ENCODE data around the gene TNXB. TPM values are rescaled to one million over a fixed set of nuclear protein-coding genes. Genes with fewer than 3 reads are reported as not detected.

The TNXB gene
- total and polyA plus RNA-seq, 2 of the 4 experiments (the other 2 are of a cell fraction), result 0.05 TPM; not detected in 1

DNA sequence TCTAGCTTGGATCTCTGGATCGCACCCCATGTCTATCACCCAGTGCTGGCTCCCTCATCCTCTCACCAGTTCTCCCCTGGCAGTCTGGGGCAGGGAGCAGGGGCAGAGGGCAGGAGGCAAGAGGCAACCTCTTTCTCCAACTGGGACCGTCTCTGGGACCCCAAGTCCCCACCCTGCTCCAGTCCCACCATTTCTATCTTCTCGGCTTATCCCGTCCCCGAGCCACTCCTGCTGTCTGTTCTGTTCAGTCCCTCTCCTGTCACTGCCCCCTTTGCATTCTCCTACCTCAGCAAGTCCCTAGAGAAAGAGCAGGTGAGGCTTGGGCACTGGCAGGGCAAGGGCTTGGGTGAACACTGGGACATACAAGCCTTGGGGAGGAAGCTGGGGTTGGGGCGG is 625 bp upstream of the TNXB start:
- H3K36me3 ChIP-seq (ENCODE audit: control insufficient read depth, insufficient read depth, low read length), result peaks cover 3% of the 10 kb centered on the region; the same call in 1 of the 2 replicates
- intact Hi-C loops (cut with micrococcal nuclease), result loop anchor here (5.0 kb wide), 1 partner anchor 152 kb away; the partner anchor contains the start of genes NELFE and SKIC2
- no TSS peak for BruUV-seq (replicated peaks)

More for the DNA sequence above, 625 bp upstream of the TNXB start:
- no peak overlapping the region for H4K91ac ChIP-seq (ENCODE audit: insufficient read depth, low read depth, low read length)
- no peak overlapping the region for H3K4me2 ChIP-seq (ENCODE audit: low read depth, low read length)
- peaks cover 36% of the 10 kb centered on the region for H3K4me1 ChIP-seq (ENCODE audit: control insufficient read depth, insufficient read depth, low read length)
- in situ Hi-C loops (cut with MboI; ENCODE audit: low sequenced_read_pairs) (loop anchor here (10.0 kb wide), 1 partner anchor 135 kb away; the partner anchor contains the start of gene DXO), dilution Hi-C loops (cut with HindIII; ENCODE audit: low sequenced_read_pairs, unreplicated experiment) (no loop called here)
- TF ChIP-seq RAD21 (IDR thresholded peaks at IDR 0.05; ENCODE audit: low read length), result no peak
- no peak for TF ChIP-seq CEBPB (IDR thresholded peaks at IDR 0.05; ENCODE audit: low read depth, low read length)
- TF ChIP-seq RFX5 (IDR thresholded peaks at IDR 0.05; ENCODE audit: low read depth, low read length), result no peak
- no peak for TF ChIP-seq MAFK (IDR thresholded peaks at IDR 0.05; ENCODE audit: low read depth, low read length)
- H4K5ac ChIP-seq (ENCODE audit: low read depth, low read length), result no peak overlapping the region
- POLR2A ChIA-PET (ENCODE audit: unreplicated experiment), result interaction anchor here (0.6 kb wide), 1 partner anchor 126 kb away, joined by 4 read pairs; no protein-coding TSS in a partner anchor
- peaks cover 12% of the 10 kb centered on the region for H3K9me1 ChIP-seq (ENCODE audit: insufficient read depth, low read length)
- no peak overlapping the region for H2BK15ac ChIP-seq (ENCODE audit: low read depth, low read length)
- H2AFZ ChIP-seq (replicated peaks; ENCODE audit: low read length, poor library complexity), result no peak overlapping the region
- H2BK20ac ChIP-seq (ENCODE audit: low read depth, low read length), result no peak overlapping the region
- H3K27me3 ChIP-seq (ENCODE audit: control insufficient read depth, insufficient read depth, low read length), result peaks cover 27% of the 10 kb centered on the region
- H4K20me1 ChIP-seq (ENCODE audit: insufficient read depth, low read length), result peaks cover 4% of the 10 kb centered on the region; the same call in 1 of the 2 replicates
- H2BK5ac ChIP-seq (ENCODE audit: low read depth, low read length, poor library complexity, severe bottlenecking), result no peak overlapping the region
- no peak overlapping the region for H4K8ac ChIP-seq (ENCODE audit: low read depth in 2 of 2, low read length in 2 of 2)
- whole genome bisulfite sequencing, 2 experiments (ENCODE audit: extremely low coverage in 2 of 2, insufficient read length in 1 of 2), result 60% methylated on average over 1 of the region's 6 CpGs; no CpG with 5 or more reads in 1 of the 2 experiments
- no peak overlapping the region for H3K56ac ChIP-seq (ENCODE audit: extremely low read depth, insufficient read depth, low read length)
- H3K4me3 ChIP-seq (ENCODE audit: insufficient read depth, low read depth, low read length), result no peak overlapping the region
- no peak overlapping the region for H2BK120ac ChIP-seq (ENCODE audit: low read depth, low read length)
- H2AK9ac ChIP-seq (replicated peaks; ENCODE audit: low read depth, low read length, poor library complexity), result no peak overlapping the region
- H3K23ac ChIP-seq (ENCODE audit: low read depth, low read length), result no peak overlapping the region
- no peak overlapping the region for H3K9ac ChIP-seq (ENCODE audit: low read depth, low read length)
- H3K9me3 ChIP-seq (ENCODE audit: control insufficient read depth, insufficient read depth, low read length), result no peaks in the 10 kb centered on the region
- no peak overlapping the region for H2AK5ac ChIP-seq (ENCODE audit: low read depth, low read length)
- CTCF ChIA-PET, result interaction anchor here (1.3 kb wide), 1 partner anchor 45 kb away, joined by 3 read pairs; no protein-coding TSS in a partner anchor
- peaks cover 0 to 9% of the 10 kb centered on the region in 2 experiments; a peak in 1 of 4 replicates for H3K79me1 ChIP-seq (ENCODE audit: low read depth in 1 of 2, low read length in 2 of 2)
- DNase-seq (no peak), ATAC-seq (ENCODE audit: low read depth) (no peak)
- H3K14ac ChIP-seq (replicated peaks; ENCODE audit: low read depth, low read length), result no peak overlapping the region
- H3K4ac ChIP-seq (ENCODE audit: low read depth, low read length), result no peak overlapping the region
- no peak overlapping the region for H3K27ac ChIP-seq (ENCODE audit: insufficient read depth, low read length)
- no peak overlapping the region for H3K18ac ChIP-seq (ENCODE audit: low read depth, low read length)
